ENCODE results near the gene TAL2. TPM values are rescaled to one million over a fixed set of nuclear protein-coding genes. Genes with fewer than 3 reads are reported as not detected.

The TAL2 gene
- total and polyA plus RNA-seq, 9 of the 15 experiments (the other 6 are each of a cell fraction or from before 2014, with no cell fraction given): 0.21 to 3.7 (median 1.1) TPM; not detected in 1

DNA sequence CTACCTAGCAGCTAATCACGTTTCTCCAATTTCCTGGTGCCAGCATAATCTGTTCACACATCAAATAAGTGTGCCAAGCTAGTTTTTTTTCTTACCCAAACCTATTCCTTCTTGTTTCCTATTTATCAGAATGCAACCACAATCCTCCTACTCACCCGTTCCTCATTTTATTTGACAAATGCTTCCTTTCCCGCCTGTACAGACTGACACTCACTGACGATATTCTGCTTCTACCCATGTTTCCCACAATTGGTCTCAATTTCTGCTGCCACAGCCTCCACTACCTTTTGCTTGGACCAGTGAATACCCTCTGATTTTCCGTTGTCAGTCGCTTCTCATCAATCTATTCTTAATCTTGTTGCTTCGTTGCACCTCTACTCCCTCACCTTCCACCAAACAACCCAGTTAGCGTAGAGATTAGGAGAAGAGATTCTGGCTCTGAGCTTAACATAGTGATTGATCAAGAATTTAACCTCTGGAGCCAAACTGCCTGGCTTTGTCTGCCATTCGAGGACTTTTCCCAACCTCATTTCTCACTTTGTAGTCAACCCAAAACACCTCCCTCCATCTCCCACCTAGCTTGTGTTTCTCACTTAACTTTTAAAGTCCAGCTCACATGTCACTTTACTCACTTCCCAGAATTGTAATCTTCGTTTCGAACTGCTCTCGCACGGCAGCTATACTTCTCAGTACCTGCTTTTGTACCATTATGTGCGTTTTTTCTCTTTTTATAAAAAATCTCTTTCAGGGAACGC lies 31.4 kb downstream of the TAL2 start (continued):
- no peak for TF ChIP-seq CREB1 (IDR thresholded peaks at IDR 0.05)
- TF ChIP-seq CREB1 (CRISPR knock-in tag; IDR thresholded peaks at IDR 0.05): no peak
- TF ChIP-seq E2F5 (CRISPR knock-in tag; IDR thresholded peaks at IDR 0.05): no peak
- TF ChIP-seq TSC22D4 (tag; IDR thresholded peaks at IDR 0.05): no peak
- TF ChIP-seq RUNX1 (IDR thresholded peaks at IDR 0.05; ENCODE audit: low read depth): no peak
- TF ChIP-seq, protein P1, sequence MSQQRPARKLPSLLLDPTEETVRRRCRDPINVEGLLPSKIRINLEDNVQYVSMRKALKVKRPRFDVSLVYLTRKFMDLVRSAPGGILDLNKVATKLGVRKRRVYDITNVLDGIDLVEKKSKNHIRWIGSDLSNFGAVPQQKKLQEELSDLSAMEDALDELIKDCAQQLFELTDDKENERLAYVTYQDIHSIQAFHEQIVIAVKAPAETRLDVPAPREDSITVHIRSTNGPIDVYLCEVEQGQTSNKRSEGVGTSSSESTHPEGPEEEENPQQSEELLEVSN (IDR thresholded peaks at IDR 0.05; ENCODE audit: borderline replicate concordance in 1 of 2, extremely low read depth in 1 of 2, insufficient read depth in 1 of 2, insufficient read length in 1 of 2, low read depth in 1 of 2, low read length in 1 of 2, poor library complexity in 1 of 2, severe bottlenecking in 1 of 2): peak in 1 of 2 experiments; percentile 25
- TF ChIP-seq SP1 (CRISPR knock-in tag; IDR thresholded peaks at IDR 0.05): no peak
- TF ChIP-seq ZNF436 (CRISPR knock-in tag; IDR thresholded peaks at IDR 0.05): no peak
- TF ChIP-seq, protein P2, sequence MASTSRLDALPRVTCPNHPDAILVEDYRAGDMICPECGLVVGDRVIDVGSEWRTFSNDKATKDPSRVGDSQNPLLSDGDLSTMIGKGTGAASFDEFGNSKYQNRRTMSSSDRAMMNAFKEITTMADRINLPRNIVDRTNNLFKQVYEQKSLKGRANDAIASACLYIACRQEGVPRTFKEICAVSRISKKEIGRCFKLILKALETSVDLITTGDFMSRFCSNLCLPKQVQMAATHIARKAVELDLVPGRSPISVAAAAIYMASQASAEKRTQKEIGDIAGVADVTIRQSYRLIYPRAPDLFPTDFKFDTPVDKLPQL (IDR thresholded peaks at IDR 0.05; ENCODE audit: extremely low read depth, insufficient read length): no peak
- no peak for TF ChIP-seq ZBTB1 (CRISPR knock-in tag; IDR thresholded peaks at IDR 0.05; ENCODE audit: borderline replicate concordance, low read depth)
- TF ChIP-seq ZNF655 (CRISPR knock-in tag; IDR thresholded peaks at IDR 0.05): no peak
- no peak for TF ChIP-seq ZNF263 (CRISPR knock-in tag; IDR thresholded peaks at IDR 0.05; ENCODE audit: borderline replicate concordance)
- TF ChIP-seq, protein P3, sequence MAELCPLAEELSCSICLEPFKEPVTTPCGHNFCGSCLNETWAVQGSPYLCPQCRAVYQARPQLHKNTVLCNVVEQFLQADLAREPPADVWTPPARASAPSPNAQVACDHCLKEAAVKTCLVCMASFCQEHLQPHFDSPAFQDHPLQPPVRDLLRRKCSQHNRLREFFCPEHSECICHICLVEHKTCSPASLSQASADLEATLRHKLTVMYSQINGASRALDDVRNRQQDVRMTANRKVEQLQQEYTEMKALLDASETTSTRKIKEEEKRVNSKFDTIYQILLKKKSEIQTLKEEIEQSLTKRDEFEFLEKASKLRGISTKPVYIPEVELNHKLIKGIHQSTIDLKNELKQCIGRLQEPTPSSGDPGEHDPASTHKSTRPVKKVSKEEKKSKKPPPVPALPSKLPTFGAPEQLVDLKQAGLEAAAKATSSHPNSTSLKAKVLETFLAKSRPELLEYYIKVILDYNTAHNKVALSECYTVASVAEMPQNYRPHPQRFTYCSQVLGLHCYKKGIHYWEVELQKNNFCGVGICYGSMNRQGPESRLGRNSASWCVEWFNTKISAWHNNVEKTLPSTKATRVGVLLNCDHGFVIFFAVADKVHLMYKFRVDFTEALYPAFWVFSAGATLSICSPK (IDR thresholded peaks at IDR 0.05; ENCODE audit: borderline replicate concordance): peak; percentile 62; the same call in 1 of the 2 replicates
- no peak for TF ChIP-seq MAFF (IDR thresholded peaks at IDR 0.05; ENCODE audit: low read length)
- TF ChIP-seq KDM4B (IDR thresholded peaks at IDR 0.05; ENCODE audit: borderline replicate concordance in 2 of 2, low read depth in 1 of 2): no peak
- TF ChIP-seq HCFC1 (IDR thresholded peaks at IDR 0.05; ENCODE audit: low read depth, low read length): no peak
- no peak for TF ChIP-seq ZMIZ1 (IDR thresholded peaks at IDR 0.05; ENCODE audit: low read depth in 2 of 2, low read length in 2 of 2)

Measured in K562 (cell line).